IMR-90 (cell line): Measurements from ENCODE around the gene ZMIZ1. TPM values are rescaled to one million over a fixed set of nuclear protein-coding genes. Genes with fewer than 3 reads are reported as not detected.

Experiments used
- ATAC-seq: fragments of 200-7000 bp; cut with Tn5 transposase; 2 replicates; pipeline ENCODE4 v1.9.1; 2020; ENCODE audit warnings: low read depth, mild to moderate bottlenecking, moderate library complexity
- BruUV-seq: library from RNA; stranded (reverse); fragments of 400-500 nt; replicated peaks from 2 replicates; lab custom pipeline; 2021; lab: Mats Ljungman, UMichigan
- CTCF ChIA-PET: fragments of 300-600 bp; formaldehyde crosslinking; extraction: SDS; loops from one replicate; lab custom pipeline; 2021; ENCODE audit warnings: antibody characterized with exemption; lab: Yijun Ruan, JAX
- POLR2A ChIA-PET: fragments of 300-600 bp; sonication (Branson Sonifier 250); formaldehyde crosslinking; loops from one replicate; lab custom pipeline; 2022; ENCODE audit warnings: antibody characterized with exemption; ENCODE audit not compliant: unreplicated experiment; lab: Charles Lee
- DNase-seq: peaks from one replicate; pipeline ENCODE4 v3.0.0; 2013
- H2AFZ ChIP-seq: replicated peaks from 2 replicates; pipeline ENCODE3; 2013; ENCODE audit warnings: low read length, mild to moderate bottlenecking; ENCODE audit not compliant: poor library complexity
- H2AK5ac ChIP-seq: 2 replicates; pipeline ENCODE4 v1.6.1; 2013; ENCODE audit warnings: low read depth, low read length, inconsistent platforms
- H2AK9ac ChIP-seq: replicated peaks from 2 replicates; pipeline ENCODE3; 2013; ENCODE audit warnings: mild to moderate bottlenecking, low read depth, low read length, moderate library complexity; ENCODE audit not compliant: poor library complexity
- H2BK120ac ChIP-seq: 2 replicates; pipeline ENCODE4 v1.6.1; 2013; ENCODE audit warnings: low read depth, low read length, inconsistent platforms
- H2BK15ac ChIP-seq: 3 replicates; pipeline ENCODE4 v1.6.1; 2013; ENCODE audit warnings: low read depth, low read length, inconsistent platforms
- H2BK20ac ChIP-seq: 2 replicates; pipeline ENCODE4 v1.6.1; 2013; ENCODE audit warnings: low read depth, mild to moderate bottlenecking, inconsistent platforms, low read length, moderate library complexity
- H2BK5ac ChIP-seq: 2 replicates; pipeline ENCODE4 v1.6.1; 2013; ENCODE audit warnings: mild to moderate bottlenecking, low read depth, low read length, inconsistent platforms; ENCODE audit not compliant: poor library complexity, severe bottlenecking
- H3K14ac ChIP-seq: replicated peaks from 2 replicates; pipeline ENCODE4 v1.6.1; 2013; ENCODE audit warnings: low read depth, low read length, inconsistent platforms
- H3K18ac ChIP-seq: 2 replicates; pipeline ENCODE4 v1.6.1; 2013; ENCODE audit warnings: low read depth, low read length, control low read depth
- H3K23ac ChIP-seq: 2 replicates; pipeline ENCODE4 v1.6.1; 2013; ENCODE audit warnings: low read depth, low read length, inconsistent platforms
- H3K27ac ChIP-seq: 2 replicates; pipeline ENCODE4 v1.5.1; 2013; ENCODE audit warnings: mild to moderate bottlenecking, control low read depth, low read length; ENCODE audit not compliant: insufficient read depth
- H3K27me3 ChIP-seq: 2 replicates; pipeline ENCODE4 v1.6.1; 2013; ENCODE audit warnings: low read length; ENCODE audit not compliant: control insufficient read depth, insufficient read depth
- H3K36me3 ChIP-seq: 2 replicates; pipeline ENCODE4 v1.6.1; 2013; ENCODE audit warnings: low read length, mixed read lengths; ENCODE audit not compliant: control insufficient read depth, insufficient read depth
- H3K4ac ChIP-seq: 2 replicates; pipeline ENCODE4 v1.6.1; 2013; ENCODE audit warnings: low read depth, low read length, inconsistent platforms
- H3K4me1 ChIP-seq: 2 replicates; pipeline ENCODE4 v1.6.1; 2013; ENCODE audit warnings: low read length, mixed read lengths; ENCODE audit not compliant: control insufficient read depth, insufficient read depth
- H3K4me2 ChIP-seq: 2 replicates; pipeline ENCODE4 v1.6.1; 2013; ENCODE audit warnings: low read depth, mild to moderate bottlenecking, control low read depth, low read length, moderate library complexity
- H3K4me3 ChIP-seq: 2 replicates; pipeline ENCODE4 v1.5.1; 2013; ENCODE audit warnings: low read depth, mild to moderate bottlenecking, control low read depth, low read length, moderate library complexity; ENCODE audit not compliant: insufficient read depth
- H3K56ac ChIP-seq: 2 replicates; pipeline ENCODE4 v1.6.1; 2013; ENCODE audit warnings: low read length, inconsistent platforms; ENCODE audit not compliant: insufficient read depth; ENCODE audit errors: extremely low read depth
- H3K79me1 ChIP-seq, 2 experiments: 2 replicates each; pipeline ENCODE4 v1.6.1; 2013; ENCODE audit warnings: low read length in 2 of 2, inconsistent platforms in 1 of 2, low read depth in 1 of 2
- H3K9ac ChIP-seq: 2 replicates; pipeline ENCODE4 v1.6.1; 2013; ENCODE audit warnings: low read depth, low read length, control low read depth
- H3K9me1 ChIP-seq: 2 replicates; pipeline ENCODE4 v1.6.1; 2013; ENCODE audit warnings: low read length, inconsistent platforms; ENCODE audit not compliant: insufficient read depth
- H3K9me3 ChIP-seq: 2 replicates; pipeline ENCODE4 v1.6.1; 2013; ENCODE audit warnings: low read length; ENCODE audit not compliant: control insufficient read depth, insufficient read depth
- H4K20me1 ChIP-seq: 2 replicates; pipeline ENCODE4 v1.6.1; 2013; ENCODE audit warnings: low read length, inconsistent platforms; ENCODE audit not compliant: insufficient read depth
- H4K5ac ChIP-seq: 2 replicates; pipeline ENCODE4 v1.6.1; 2013; ENCODE audit warnings: mild to moderate bottlenecking, low read depth, low read length, control low read depth
- H4K8ac ChIP-seq, 2 experiments: 2 replicates each; pipeline ENCODE4 v1.6.1; 2013; ENCODE audit warnings: low read depth in 2 of 2, low read length in 2 of 2, control low read depth in 1 of 2, inconsistent platforms in 1 of 2
- H4K91ac ChIP-seq: 2 replicates; pipeline ENCODE4 v1.6.1; 2013; ENCODE audit warnings: low read depth, low read length, inconsistent platforms; ENCODE audit not compliant: insufficient read depth
- NFE2L2 ChIP-seq: fragments of 150-350 bp; IDR thresholded peaks from 2 replicates; pipeline ENCODE4 v1.6.1; 2016; ENCODE audit warnings: low read depth, mild to moderate bottlenecking, low read length
- WGBS, 2 experiments: methylation state at CpG; one replicate each; pipeline versions ENCODE4 v1.1.5 to v1.1.7; 2013; ENCODE audit warnings: missing lambda C conversion rate in 2 of 2; ENCODE audit not compliant: insufficient read length in 1 of 2; ENCODE audit errors: extremely low coverage in 2 of 2; 5-methylcytosine and 5-hydroxymethylcytosine counted together
- dilution Hi-C: fragments of 300-500 bp; cut with HindIII; formaldehyde crosslinking; loops from one replicate; pipeline ENCODE4 v1.14.3; 2018; ENCODE audit warnings: low sequenced_read_pairs; ENCODE audit not compliant: unreplicated experiment
- in situ Hi-C: fragments of 300-500 bp; cut with MboI; formaldehyde crosslinking; loops from 3 replicates; pipeline ENCODE4 v1.14.3; 2019; ENCODE audit warnings: low sequenced_read_pairs, inconsistent platforms, mixed read lengths
- intact Hi-C: fragments of 100-400 bp; cut with micrococcal nuclease; formaldehyde crosslinking; loops from 2 replicates; pipeline ENCODE4 v1.10.0; 2022
- polyA plus RNA-seq, 3 experiments: library from polyadenylated mRNA; depleted of rRNA; stranded (reverse); fragments of >200 nt; gene quantifications; 2 replicates each; pipeline ENCODE4 v1.2.3, GENCODE V29; 2012; ENCODE audit warnings: low replicate concordance in 1 of 3
- total RNA-seq: library from RNA; depleted of rRNA; stranded (reverse); fragments of >200 nt; gene quantifications from 2 replicates; pipeline ENCODE4 v1.2.3, GENCODE V29; 2012

Gene ZMIZ1
- total and polyA plus RNA-seq, 2 of the 4 experiments (the other 2 are of a cell fraction): 6.6 to 48.7 TPM

- peak overlapping the region; percentile 14 for H2BK5ac ChIP-seq
- peaks cover 48 to 98% of the 10 kb centered on the region in 2 experiments; a peak in 3 of 4 replicates for H3K79me1 ChIP-seq
- in situ Hi-C loops: no loop called here
- no peak overlapping the region; the same call in 2 of the 3 replicates for H2BK15ac ChIP-seq
- dilution Hi-C loops: no loop called here
- no peak overlapping the region for H3K4me2 ChIP-seq
- H3K27ac ChIP-seq: peak overlapping the region; percentile 20
- no peak overlapping the region for H3K56ac ChIP-seq
- ATAC-seq (no peak), DNase-seq (no peak)
- H3K18ac ChIP-seq: 0 out of 2 replicates have a peak overlapping the region, but pooled peaks have one; percentile 3
- peaks cover 46% of the 10 kb centered on the region for H4K20me1 ChIP-seq
- H3K14ac ChIP-seq: peak overlapping the region; percentile 54; the same call in 1 of the 2 replicates
- H2AK9ac ChIP-seq: peak overlapping the region; percentile 33
- no peak for TF ChIP-seq NFE2L2
- no peak overlapping the region for H3K9ac ChIP-seq
- peak overlapping the region; percentile 62 for H3K4ac ChIP-seq
- peak overlapping the region; percentile 17; the same call in 1 of the 2 replicates for H4K91ac ChIP-seq
- WGBS, 2 experiments: no CpG with 5 or more reads among the region's 2 CpGs
- no TSS peak for BruUV-seq
- peak overlapping the region in 1 of 2 experiments; percentile 44; a peak in 2 of 4 replicates for H4K8ac ChIP-seq
- H3K36me3 ChIP-seq: peaks cover 27% of the 10 kb centered on the region
- peak overlapping the region; percentile 73 for H2AK5ac ChIP-seq
- no peak overlapping the region for H2BK20ac ChIP-seq
- H3K23ac ChIP-seq: peak overlapping the region; percentile 38; the same call in 1 of the 2 replicates
- no peaks in the 10 kb centered on the region for H3K27me3 ChIP-seq
- CTCF ChIA-PET: interaction anchor here (0.5 kb wide), 1 partner anchor 69 kb away, joined by 4 read pairs; no protein-coding TSS in a partner anchor
- peaks cover 71% of the 10 kb centered on the region for H3K4me1 ChIP-seq
- H4K5ac ChIP-seq: no peak overlapping the region; the same call in 1 of the 2 replicates
- POLR2A ChIA-PET: no interaction called here
- no peak overlapping the region for H3K4me3 ChIP-seq
- intact Hi-C loops: no loop called here
- H2AFZ ChIP-seq: peak overlapping the region; percentile 37
- no peaks in the 10 kb centered on the region for H3K9me3 ChIP-seq
- peak overlapping the region; percentile 45; the same call in 1 of the 2 replicates for H2BK120ac ChIP-seq
- H3K9me1 ChIP-seq: peaks cover 52% of the 10 kb centered on the region
These were observed 64.7 kb downstream of the ZMIZ1 start for GRCh38 chr10:79133416-79133815.
